HepG2 (cell line): Measurements from ENCODE around the gene ITPK1. TPM values are rescaled to one million over a fixed set of nuclear protein-coding genes. Genes with fewer than 3 reads are reported as not detected.

Experiments
- ATAC-seq: fragments of 200-7000 bp; cut with Tn5 transposase; 3 replicates; pipeline ENCODE4 v1.9.1; 2020; ENCODE audit warnings: mild to moderate bottlenecking, moderate library complexity
- BruUV-seq: library from RNA; stranded (reverse); fragments of 400-500 nt; replicated peaks from 2 replicates; lab custom pipeline; 2021; lab: Mats Ljungman, UMichigan
- CTCF ChIA-PET: fragments of 300-600 bp; formaldehyde crosslinking; extraction: SDS; loops from one replicate; lab custom pipeline; 2021; ENCODE audit warnings: low total read pairs, inconsistent platforms, low intra/inter-chr PET ratio; lab: Yijun Ruan, JAX
- POLR2A ChIA-PET: fragments of 350-600 bp; sonication (Branson Sonifier 250); formaldehyde crosslinking; loops from one replicate; lab custom pipeline; 2020; ENCODE audit warnings: antibody characterized with exemption, inconsistent platforms; lab: Yijun Ruan, JAX
- DNase-seq: peaks from one replicate; pipeline ENCODE4 v3.0.0-alpha.2; 2015; ENCODE audit warnings: low spot score
- FAIRE-seq: peaks from 3 replicates; lab custom pipeline; 2011; peaks lifted over from hg19 to GRCh38; lab: Jason Lieb, UNC
- H2AFZ ChIP-seq: one replicate; pipeline ENCODE4 v1.6.1; 2011; ENCODE audit warnings: low read length, inconsistent platforms
- H3K27ac ChIP-seq: fragments of 300-600 bp; 3 replicates; pipeline ENCODE4 v1.8.0; 2011; ENCODE audit warnings: mixed run types, mild to moderate bottlenecking, mixed read lengths, low read length, inconsistent platforms; ENCODE audit not compliant: insufficient read depth; ENCODE audit errors: extremely low read length
- H3K27me3 ChIP-seq, 2 experiments: fragments of 200-600 bp in 1 of 2; 2 replicates in 1 of 2; 3 replicates in 1 of 2; pipeline versions ENCODE4 v1.6.0 to v1.8.0; 2011; ENCODE audit warnings: low read length in 2 of 2, mild to moderate bottlenecking in 2 of 2, moderate library complexity in 2 of 2, inconsistent platforms in 1 of 2; ENCODE audit not compliant: insufficient read depth in 2 of 2, control insufficient read depth in 1 of 2
- H3K36me3 ChIP-seq, 2 experiments: fragments of 200-600 bp in 1 of 2; replicated peaks in 1 of 2; 2 replicates in 1 of 2; 3 replicates in 1 of 2; pipeline versions ENCODE4 v1.5.1 to v1.8.0; 2011; ENCODE audit warnings: low read length in 2 of 2, inconsistent platforms in 1 of 2; ENCODE audit not compliant: insufficient read depth in 2 of 2, control insufficient read depth in 1 of 2
- H3K4me1 ChIP-seq: 2 replicates; pipeline ENCODE4 v1.5.1; 2012; ENCODE audit warnings: low read length, inconsistent platforms; ENCODE audit not compliant: insufficient read depth
- H3K4me2 ChIP-seq: 2 replicates; pipeline ENCODE4 v1.6.0; 2011; ENCODE audit warnings: low read depth, low read length, inconsistent platforms
- H3K4me3 ChIP-seq, 3 experiments: fragments of 200-600 bp in 1 of 3; sonication (generic), shearing (Covaris generic) in 1 of 3; replicated peaks in 1 of 3; 2 replicates each; pipeline ENCODE4 v1.5.1; 2011 to 2016; ENCODE audit warnings: low read length in 3 of 3, inconsistent platforms in 2 of 3, low read depth in 2 of 3, mild to moderate bottlenecking in 2 of 3, control low read depth in 1 of 3, mixed read lengths in 1 of 3; ENCODE audit not compliant: insufficient read depth in 1 of 3
- H3K79me2 ChIP-seq: one replicate; pipeline ENCODE4 v1.6.1; 2011; ENCODE audit warnings: low read length, inconsistent platforms; ENCODE audit not compliant: insufficient read depth
- H3K9ac ChIP-seq: 2 replicates; pipeline ENCODE4 v1.6.0; 2011; ENCODE audit warnings: mild to moderate bottlenecking, low read depth, low read length, inconsistent platforms; ENCODE audit not compliant: insufficient read depth
- H3K9me3 ChIP-seq: 2 replicates; pipeline ENCODE4 v1.5.1; 2012; ENCODE audit warnings: mild to moderate bottlenecking, low read length
- H4K20me1 ChIP-seq: 2 replicates; pipeline ENCODE4 v1.6.0; 2011; ENCODE audit warnings: inconsistent platforms, mild to moderate bottlenecking, low read length, moderate library complexity; ENCODE audit not compliant: insufficient read depth
- KDM3A ChIP-seq: IDR thresholded peaks from 2 replicates; pipeline ENCODE4 v1.6.1; 2018; ENCODE audit warnings: low read depth, missing compliant biosample characterization
- MED13 ChIP-seq: sonication (generic); formaldehyde crosslinking; IDR thresholded peaks from 2 replicates; pipeline ENCODE4 v1.5.0; 2020; ENCODE audit warnings: missing genetic modification reagents
- SP2 ChIP-seq: sonication (generic); formaldehyde crosslinking; IDR thresholded peaks from 2 replicates; pipeline ENCODE4 v1.5.1; 2020; ENCODE audit warnings: mild to moderate bottlenecking, missing genetic modification reagents
- TEAD2 ChIP-seq: sonication (generic); formaldehyde crosslinking; IDR thresholded peaks from 2 replicates; pipeline ENCODE4 v1.9.0; 2021; ENCODE audit warnings: missing genetic modification reagents
- ZNF446 ChIP-seq: sonication (generic); formaldehyde crosslinking; IDR thresholded peaks from 2 replicates; pipeline ENCODE4 v1.5.0; 2020; ENCODE audit warnings: mild to moderate bottlenecking, missing genetic modification reagents
- ZNF737 ChIP-seq: sonication (generic); formaldehyde crosslinking; IDR thresholded peaks from 2 replicates; pipeline ENCODE4 v1.5.0; 2020; ENCODE audit warnings: missing genetic modification reagents, mild to moderate bottlenecking, borderline replicate concordance
- ZSCAN9 ChIP-seq: IDR thresholded peaks from 2 replicates; pipeline ENCODE4 v1.6.1; 2016; ENCODE audit warnings: borderline replicate concordance
- WGBS: methylation state at CpG from one replicate; pipeline ENCODE4 v1.1.6; 2017; ENCODE audit warnings: low lambda C conversion rate; 5-methylcytosine and 5-hydroxymethylcytosine counted together
- in situ Hi-C: cut with HindIII; loops from 2 replicates; pipeline ENCODE4 v1.10.0; 2017; ENCODE audit warnings: low pct_unique_long_range_greater_than_20kb; ENCODE audit not compliant: extremely low pct_ligation_motif_present
- intact Hi-C: fragments of 100-400 bp; cut with micrococcal nuclease; formaldehyde crosslinking; loops from one replicate; pipeline ENCODE4 v1.10.0; 2022; ENCODE audit not compliant: unreplicated experiment
- polyA plus RNA-seq, 8 experiments: library from polyadenylated mRNA; depleted of rRNA in 3 of 8; stranded (reverse) in 7 of 8; unstranded in 1 of 8; fragments of >200 nt; fragmentation: Illumina TruSeq in 4 of 8; extraction: Trizol in 4 of 8; gene quantifications; 2 replicates each; pipeline versions ENCODE4 v1.2.1 to v1.2.3, GENCODE V29; 2011 to 2016; ENCODE audit warnings: low read depth in 4 of 8, missing spikeins in 1 of 8, mixed read lengths in 1 of 8; ENCODE audit not compliant: insufficient read depth in 1 of 8
- total RNA-seq, 5 experiments: library from RNA; depleted of rRNA; stranded (reverse); fragments of >200 nt; fragmentation: Illumina TruSeq; extraction: Trizol; gene quantifications; 2 replicates each; pipeline ENCODE4 v1.2.3, GENCODE V29; 2016; ENCODE audit warnings: low read depth in 1 of 5
- TF ChIP-seq, protein P1 (sequence below): sonication (generic); formaldehyde crosslinking; IDR thresholded peaks from 2 replicates; pipeline ENCODE4 v1.4.0; 2020; ENCODE audit warnings: missing genetic modification reagents

Gene ITPK1
- total and polyA plus RNA-seq, 2 of the 13 experiments (the other 11 are each of a cell fraction or from before 2014, with no cell fraction given), result 20.5 to 47.5 TPM

DNA sequence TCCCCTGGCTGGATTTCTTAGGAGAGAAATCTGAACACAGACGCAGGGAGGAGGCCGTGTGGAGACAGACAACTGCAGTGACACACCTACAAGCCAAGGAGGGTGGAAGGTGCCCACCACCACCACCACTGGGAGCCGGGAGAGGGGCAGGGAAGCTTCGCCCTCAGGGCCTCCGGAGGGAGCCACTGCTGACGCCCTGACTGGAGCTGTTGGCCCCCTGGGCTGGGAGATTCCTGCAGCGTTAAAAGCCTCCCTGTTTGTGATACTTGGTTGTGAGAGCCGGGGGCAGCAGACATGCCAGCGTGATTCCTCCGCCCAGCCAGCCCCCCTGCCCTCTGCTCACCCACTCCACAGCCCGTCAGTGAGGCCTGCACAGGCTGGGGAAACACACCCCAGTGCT lies 120.8 kb downstream of the ITPK1 start (continued):
- TF ChIP-seq ZNF446 (no peak), ZNF737 (CRISPR knock-in tag) (no peak)
- TF ChIP-seq, protein P1, sequence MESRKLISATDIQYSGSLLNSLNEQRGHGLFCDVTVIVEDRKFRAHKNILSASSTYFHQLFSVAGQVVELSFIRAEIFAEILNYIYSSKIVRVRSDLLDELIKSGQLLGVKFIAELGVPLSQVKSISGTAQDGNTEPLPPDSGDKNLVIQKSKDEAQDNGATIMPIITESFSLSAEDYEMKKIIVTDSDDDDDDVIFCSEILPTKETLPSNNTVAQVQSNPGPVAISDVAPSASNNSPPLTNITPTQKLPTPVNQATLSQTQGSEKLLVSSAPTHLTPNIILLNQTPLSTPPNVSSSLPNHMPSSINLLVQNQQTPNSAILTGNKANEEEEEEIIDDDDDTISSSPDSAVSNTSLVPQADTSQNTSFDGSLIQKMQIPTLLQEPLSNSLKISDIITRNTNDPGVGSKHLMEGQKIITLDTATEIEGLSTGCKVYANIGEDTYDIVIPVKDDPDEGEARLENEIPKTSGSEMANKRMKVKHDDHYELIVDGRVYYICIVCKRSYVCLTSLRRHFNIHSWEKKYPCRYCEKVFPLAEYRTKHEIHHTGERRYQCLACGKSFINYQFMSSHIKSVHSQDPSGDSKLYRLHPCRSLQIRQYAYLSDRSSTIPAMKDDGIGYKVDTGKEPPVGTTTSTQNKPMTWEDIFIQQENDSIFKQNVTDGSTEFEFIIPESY (CRISPR knock-in tag), result no peak

DNA sequence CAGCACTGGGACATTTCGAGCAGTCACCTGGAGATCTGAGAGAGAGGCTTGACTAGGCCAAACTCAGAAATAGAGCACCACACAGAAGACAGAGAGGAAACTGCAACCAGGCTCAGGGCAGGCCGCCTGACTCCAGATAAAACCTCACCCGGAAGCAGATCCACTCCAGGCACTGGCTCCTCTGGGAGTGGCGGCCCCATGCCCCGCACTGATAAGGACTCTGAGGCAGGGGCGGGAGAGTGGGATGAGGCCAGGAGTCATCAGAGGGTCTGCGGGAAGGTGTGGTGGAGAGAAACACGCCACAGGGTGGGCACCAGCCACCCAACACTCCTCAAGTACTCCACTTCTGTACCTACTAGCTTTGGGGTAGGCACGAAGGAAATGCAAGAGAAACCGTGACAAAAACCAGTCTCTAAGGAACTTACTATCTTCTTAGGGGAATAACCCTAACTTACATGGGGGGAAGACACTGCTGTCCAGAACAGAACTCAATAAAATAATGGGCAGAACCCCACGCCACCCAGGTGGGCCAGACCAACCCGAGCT lies 121.5 kb downstream of the ITPK1 start:
- no peak for ATAC-seq
- in situ Hi-C loops, result no loop called here
- no peak for TF ChIP-seq KDM3A
- TF ChIP-seq TEAD2 (CRISPR knock-in tag), result no peak
- no peak for TF ChIP-seq ZSCAN9
- no peak for TF ChIP-seq SP2 (CRISPR knock-in tag)
- TF ChIP-seq MED13 (CRISPR knock-in tag), result no peak
- CTCF ChIA-PET, result no interaction called here
- Histone ChIP-seq H3K4me1 (peaks cover 48% of the 10 kb centered on the region), H3K27me3 (no peaks in the 10 kb centered on the region), H2AFZ (no peak overlapping the region), H3K4me2 (no peak overlapping the region), H3K79me2 (no peaks in the 10 kb centered on the region), H3K27ac (no peak overlapping the region), H3K9me3 (no peaks in the 10 kb centered on the region), H3K36me3 (peaks cover 0 to 6% of the 10 kb centered on the region in 2 experiments; a peak in 2 of 5 replicates), H3K4me3 (no peak overlapping the region), H4K20me1 (no peaks in the 10 kb centered on the region), H3K9ac (no peak overlapping the region)
- no TSS peak for BruUV-seq
- POLR2A ChIA-PET, result no interaction called here
- FAIRE-seq, result no peak
- no peak for DNase-seq
- WGBS, result 97% methylated on average over 12 of the region's 12 CpGs
- intact Hi-C loops, result no loop called here
